Adrenal gland (tissue), 5 donors: ENCODE results near the gene HMGN3.

Experiments used
- POLR2A ChIP-seq, 2 donors: fragments of 450-650 bp; IDR thresholded peaks; one replicate each; pipeline ENCODE4 v1.6.1; 2017; ENCODE audit warnings: antibody characterized with exemption in 2 of 2, mild to moderate bottlenecking in 2 of 2, moderate library complexity in 1 of 2
- TF ChIP-seq, protein P1 (sequence below), 6 experiments: fragments of 450-650 bp in 4 of 6; fragments of 200-600 bp in 2 of 6; sonication (generic) in 1 of 6; IDR thresholded peaks; 1 replicate in 5 of 6; 2 replicates in 1 of 6; pipeline versions ENCODE4 v1.5.1 to v1.8.0; 2016 to 2021; ENCODE audit warnings: antibody characterized with exemption in 6 of 6, mild to moderate bottlenecking in 2 of 6, moderate library complexity in 1 of 6
- donor health status: DM: no; HTN: no; CAD: no.

DNA sequence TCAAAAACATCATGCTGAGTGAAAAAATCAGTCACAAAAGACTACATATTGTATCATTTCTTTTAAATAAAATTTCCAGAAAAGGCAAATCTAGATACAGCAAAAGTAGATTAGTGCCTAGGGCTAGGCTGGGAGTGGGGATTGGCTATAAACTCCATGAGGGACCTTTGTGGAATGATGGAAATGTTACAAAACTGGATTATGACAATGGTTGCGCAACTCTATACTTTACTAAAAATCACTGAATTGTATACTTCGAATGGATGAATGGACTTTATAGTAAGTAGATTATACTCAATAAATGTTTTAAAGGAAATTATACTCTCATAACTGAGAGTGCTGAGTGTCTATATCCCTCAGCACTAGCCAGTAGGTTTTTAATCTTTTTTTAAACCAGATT is 4.3 kb downstream of the HMGN3 start:
- no peak for TF ChIP-seq POLR2A (IDR thresholded peaks at IDR 0.05)
- TF ChIP-seq, protein P1, sequence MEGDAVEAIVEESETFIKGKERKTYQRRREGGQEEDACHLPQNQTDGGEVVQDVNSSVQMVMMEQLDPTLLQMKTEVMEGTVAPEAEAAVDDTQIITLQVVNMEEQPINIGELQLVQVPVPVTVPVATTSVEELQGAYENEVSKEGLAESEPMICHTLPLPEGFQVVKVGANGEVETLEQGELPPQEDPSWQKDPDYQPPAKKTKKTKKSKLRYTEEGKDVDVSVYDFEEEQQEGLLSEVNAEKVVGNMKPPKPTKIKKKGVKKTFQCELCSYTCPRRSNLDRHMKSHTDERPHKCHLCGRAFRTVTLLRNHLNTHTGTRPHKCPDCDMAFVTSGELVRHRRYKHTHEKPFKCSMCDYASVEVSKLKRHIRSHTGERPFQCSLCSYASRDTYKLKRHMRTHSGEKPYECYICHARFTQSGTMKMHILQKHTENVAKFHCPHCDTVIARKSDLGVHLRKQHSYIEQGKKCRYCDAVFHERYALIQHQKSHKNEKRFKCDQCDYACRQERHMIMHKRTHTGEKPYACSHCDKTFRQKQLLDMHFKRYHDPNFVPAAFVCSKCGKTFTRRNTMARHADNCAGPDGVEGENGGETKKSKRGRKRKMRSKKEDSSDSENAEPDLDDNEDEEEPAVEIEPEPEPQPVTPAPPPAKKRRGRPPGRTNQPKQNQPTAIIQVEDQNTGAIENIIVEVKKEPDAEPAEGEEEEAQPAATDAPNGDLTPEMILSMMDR (IDR thresholded peaks at IDR 0.05), result no peak
